Measurements from ENCODE around the gene PNRC1.

Gene PNRC1

DNA sequence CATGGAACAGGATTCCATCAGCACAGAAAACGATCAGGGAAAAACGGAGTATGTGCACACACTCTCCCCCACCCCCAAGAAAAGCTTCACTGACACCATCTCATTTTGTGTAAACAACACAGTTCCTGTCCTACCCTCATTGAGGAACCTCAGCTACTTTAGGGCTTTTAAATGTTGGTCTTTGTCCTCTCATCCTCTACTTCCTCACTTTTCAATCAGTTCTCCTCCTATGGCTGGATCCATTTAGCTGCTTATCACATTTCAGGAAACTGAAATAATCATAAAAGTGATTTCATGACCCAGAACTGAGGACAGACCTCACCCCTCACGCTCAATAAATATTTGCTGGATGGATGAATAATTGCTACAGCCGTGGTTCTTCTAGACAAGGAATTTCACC is 33.1 kb upstream of the PNRC1 start:
- Histone ChIP-seq H3K4me2 (ENCODE audit: low read length) (no peak overlapping the region), H3K36me3 (ENCODE audit: control insufficient read depth in 1 of 2, insufficient read depth in 2 of 2, low read length in 2 of 2) (no peaks in the 10 kb centered on the region), H3K4me1 (ENCODE audit: control insufficient read depth in 1 of 2, insufficient read depth in 2 of 2, low read length in 2 of 2) (no peaks in the 10 kb centered on the region), H3K4me3 (ENCODE audit: low read depth, low read length) (no peak overlapping the region), H4K8ac (ENCODE audit: low read depth, low read length) (no peak overlapping the region), H2AFZ (ENCODE audit: insufficient read depth, low read length, poor library complexity) (no peak overlapping the region), H3K4ac (ENCODE audit: low read depth, low read length) (no peak overlapping the region), H4K12ac (ENCODE audit: low read depth, low read length) (no peak overlapping the region), H2BK5ac (ENCODE audit: low read depth, low read length, poor library complexity) (no peak overlapping the region), H3K27ac (ENCODE audit: low read depth, low read length) (no peak overlapping the region), H3K18ac (ENCODE audit: low read length) (no peak overlapping the region), H2BK120ac (ENCODE audit: insufficient read depth, low read length, poor library complexity) (no peak overlapping the region), H3K9ac (ENCODE audit: low read length) (no peak overlapping the region), H3K27me3 (ENCODE audit: insufficient read depth, low read length) (no peaks in the 10 kb centered on the region), H3K79me1 (ENCODE audit: low read length) (no peaks in the 10 kb centered on the region), H3K9me3 (ENCODE audit: insufficient read depth, low read depth, low read length) (no peaks in the 10 kb centered on the region), H3K14ac (ENCODE audit: low read length) (no peak overlapping the region), H4K91ac (ENCODE audit: low read depth, low read length) (no peak overlapping the region), H2BK12ac (ENCODE audit: low read length) (no peak overlapping the region), H2AK5ac (ENCODE audit: low read length) (no peak overlapping the region), H3K23ac (ENCODE audit: low read length) (no peak overlapping the region), H3K79me2 (ENCODE audit: control insufficient read depth, insufficient read depth, low read length, poor library complexity) (no peaks in the 10 kb centered on the region)
- no CpG with 5 or more reads among the region's 4 CpGs for WGBS (ENCODE audit: extremely low coverage, insufficient coverage, insufficient read length)
- DNase-seq, result no peak

DNA sequence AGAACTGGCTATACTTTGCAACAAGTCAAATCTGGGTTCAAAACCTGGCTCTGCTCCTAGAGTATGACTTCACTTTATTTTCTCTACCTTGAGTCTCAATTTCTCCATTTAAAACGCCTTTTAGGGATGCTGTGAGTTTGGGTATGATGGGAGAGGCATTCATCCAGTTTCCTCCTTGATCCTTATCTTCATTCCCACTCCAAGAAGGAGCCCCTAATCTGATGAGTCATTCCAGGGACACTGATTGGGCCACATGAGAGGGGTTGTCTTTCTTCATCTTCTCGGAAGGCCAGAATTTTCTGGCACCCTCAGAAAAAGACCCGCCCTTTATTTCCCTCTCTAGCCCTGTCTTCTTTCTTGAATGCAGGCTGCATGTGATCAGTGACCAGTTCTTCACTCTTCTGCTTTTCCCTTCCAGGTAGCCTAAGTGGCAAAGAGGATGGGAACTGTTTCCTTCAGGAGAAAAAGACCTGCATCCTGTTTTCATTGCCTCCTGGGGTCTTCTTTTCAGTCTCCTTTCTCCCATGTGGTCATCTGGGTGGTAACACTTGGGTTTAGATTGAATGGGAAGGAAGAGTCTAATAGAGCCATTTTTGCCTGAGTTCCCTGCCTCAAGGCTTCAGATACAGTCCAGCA is 32.1 kb upstream of the PNRC1 start:
- Histone ChIP-seq H3K79me1 (ENCODE audit: low read length) (no peaks in the 10 kb centered on the region), H3K27ac (ENCODE audit: low read depth, low read length) (no peak overlapping the region), H2BK12ac (ENCODE audit: low read length) (no peak overlapping the region), H4K12ac (ENCODE audit: low read depth, low read length) (no peak overlapping the region), H2BK5ac (ENCODE audit: low read depth, low read length, poor library complexity) (no peak overlapping the region), H3K23ac (ENCODE audit: low read length) (no peak overlapping the region), H3K18ac (ENCODE audit: low read length) (no peak overlapping the region), H3K36me3 (ENCODE audit: control insufficient read depth in 1 of 2, insufficient read depth in 2 of 2, low read length in 2 of 2) (no peaks in the 10 kb centered on the region), H2BK120ac (ENCODE audit: insufficient read depth, low read length, poor library complexity) (no peak overlapping the region), H4K91ac (ENCODE audit: low read depth, low read length) (no peak overlapping the region), H3K4me2 (ENCODE audit: low read length) (no peak overlapping the region), H3K27me3 (ENCODE audit: insufficient read depth, low read length) (no peaks in the 10 kb centered on the region), H3K4me3 (ENCODE audit: low read depth, low read length) (no peak overlapping the region), H3K9me3 (ENCODE audit: insufficient read depth, low read depth, low read length) (no peaks in the 10 kb centered on the region), H3K4me1 (ENCODE audit: control insufficient read depth in 1 of 2, insufficient read depth in 2 of 2, low read length in 2 of 2) (no peaks in the 10 kb centered on the region), H3K14ac (ENCODE audit: low read length) (no peak overlapping the region), H2AK5ac (ENCODE audit: low read length) (no peak overlapping the region), H3K79me2 (ENCODE audit: control insufficient read depth, insufficient read depth, low read length, poor library complexity) (no peaks in the 10 kb centered on the region), H3K4ac (ENCODE audit: low read depth, low read length) (no peak overlapping the region), H4K8ac (ENCODE audit: low read depth, low read length) (no peak overlapping the region), H3K9ac (ENCODE audit: low read length) (no peak overlapping the region), H2AFZ (ENCODE audit: insufficient read depth, low read length, poor library complexity) (no peak overlapping the region)
- DNase-seq, result no peak
- no CpG with 5 or more reads among the region's 3 CpGs for WGBS (ENCODE audit: extremely low coverage, insufficient coverage, insufficient read length)

DNA sequence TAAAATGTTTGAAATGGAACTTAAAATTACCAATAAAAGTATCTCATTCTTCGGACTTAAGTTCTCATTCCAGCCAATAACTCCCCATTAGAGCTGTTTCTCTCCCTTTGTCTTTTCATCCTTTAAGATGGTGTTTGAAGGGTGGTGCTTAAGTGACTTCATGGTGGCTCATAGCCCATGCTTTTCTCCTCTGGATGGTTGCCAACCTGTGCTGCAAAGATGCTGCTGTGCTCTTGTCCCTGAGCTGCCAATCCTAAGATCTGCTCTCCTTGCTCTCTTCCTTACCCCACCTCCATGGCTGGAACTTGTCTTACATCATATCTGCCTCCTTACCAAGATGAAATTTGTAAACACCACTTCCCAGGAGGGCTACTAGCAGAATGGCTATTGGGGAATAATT is 31.6 kb upstream of the PNRC1 start:
- no peak overlapping the region for H4K8ac ChIP-seq (ENCODE audit: low read depth, low read length)
- H2BK5ac ChIP-seq (ENCODE audit: low read depth, low read length, poor library complexity), result no peak overlapping the region
- no peak overlapping the region for H3K18ac ChIP-seq (ENCODE audit: low read length)
- no peaks in the 10 kb centered on the region for H3K79me1 ChIP-seq (ENCODE audit: low read length)
- no peak overlapping the region for H3K14ac ChIP-seq (ENCODE audit: low read length)
- WGBS (ENCODE audit: extremely low coverage, insufficient coverage, insufficient read length), result no CpG with 5 or more reads among the region's 1 CpG
- no peaks in the 10 kb centered on the region for H3K9me3 ChIP-seq (ENCODE audit: insufficient read depth, low read depth, low read length)
- no peak overlapping the region for H3K9ac ChIP-seq (ENCODE audit: low read length)
- no peak for DNase-seq
- no peaks in the 10 kb centered on the region for H3K4me1 ChIP-seq (ENCODE audit: control insufficient read depth in 1 of 2, insufficient read depth in 2 of 2, low read length in 2 of 2)
- H3K36me3 ChIP-seq (ENCODE audit: control insufficient read depth in 1 of 2, insufficient read depth in 2 of 2, low read length in 2 of 2), result no peaks in the 10 kb centered on the region
- H3K23ac ChIP-seq (ENCODE audit: low read length), result no peak overlapping the region
- no peak overlapping the region for H2BK120ac ChIP-seq (ENCODE audit: insufficient read depth, low read length, poor library complexity)
- no peaks in the 10 kb centered on the region for H3K27me3 ChIP-seq (ENCODE audit: insufficient read depth, low read length)
- no peak overlapping the region for H3K27ac ChIP-seq (ENCODE audit: low read depth, low read length)
- no peak overlapping the region for H2AK5ac ChIP-seq (ENCODE audit: low read length)
- no peaks in the 10 kb centered on the region for H3K79me2 ChIP-seq (ENCODE audit: control insufficient read depth, insufficient read depth, low read length, poor library complexity)
- no peak overlapping the region for H4K91ac ChIP-seq (ENCODE audit: low read depth, low read length)
- no peak overlapping the region for H4K12ac ChIP-seq (ENCODE audit: low read depth, low read length)
- no peak overlapping the region for H3K4ac ChIP-seq (ENCODE audit: low read depth, low read length)
- no peak overlapping the region for H2AFZ ChIP-seq (ENCODE audit: insufficient read depth, low read length, poor library complexity)
- no peak overlapping the region for H2BK12ac ChIP-seq (ENCODE audit: low read length)
- H3K4me3 ChIP-seq (ENCODE audit: low read depth, low read length), result no peak overlapping the region
- H3K4me2 ChIP-seq (ENCODE audit: low read length), result no peak overlapping the region

DNA sequence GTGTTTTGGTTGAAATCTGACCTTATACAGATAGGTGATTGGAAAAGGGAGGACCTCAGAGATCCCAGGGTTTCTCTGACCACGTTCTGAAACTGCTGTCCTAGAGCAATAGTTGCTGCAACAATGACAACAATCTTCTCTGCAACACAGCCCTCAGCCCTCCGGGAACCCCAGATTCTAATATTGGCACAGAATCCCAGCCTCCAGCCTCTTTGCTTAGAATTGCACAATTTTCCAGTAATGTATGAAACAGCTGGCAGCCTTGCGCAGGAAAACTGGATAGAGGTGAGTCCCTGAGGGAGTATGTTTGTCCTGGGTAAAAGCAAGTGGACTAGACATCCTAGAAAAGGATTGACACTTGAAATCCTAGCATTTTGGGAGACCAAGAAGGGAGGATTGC is 30.4 kb upstream of the PNRC1 start:
- Histone ChIP-seq H3K14ac (ENCODE audit: low read length) (no peak overlapping the region), H3K4me3 (ENCODE audit: low read depth, low read length) (no peak overlapping the region), H3K4ac (ENCODE audit: low read depth, low read length) (no peak overlapping the region), H3K18ac (ENCODE audit: low read length) (no peak overlapping the region), H3K23ac (ENCODE audit: low read length) (no peak overlapping the region), H3K27me3 (ENCODE audit: insufficient read depth, low read length) (no peaks in the 10 kb centered on the region), H2AFZ (ENCODE audit: insufficient read depth, low read length, poor library complexity) (no peak overlapping the region), H3K9ac (ENCODE audit: low read length) (no peak overlapping the region), H3K4me1 (ENCODE audit: control insufficient read depth in 1 of 2, insufficient read depth in 2 of 2, low read length in 2 of 2) (no peaks in the 10 kb centered on the region), H2BK12ac (ENCODE audit: low read length) (no peak overlapping the region), H3K79me1 (ENCODE audit: low read length) (no peaks in the 10 kb centered on the region), H4K91ac (ENCODE audit: low read depth, low read length) (no peak overlapping the region), H2AK5ac (ENCODE audit: low read length) (no peak overlapping the region), H3K4me2 (ENCODE audit: low read length) (no peak overlapping the region), H4K12ac (ENCODE audit: low read depth, low read length) (no peak overlapping the region), H4K8ac (ENCODE audit: low read depth, low read length) (no peak overlapping the region), H3K36me3 (ENCODE audit: control insufficient read depth in 1 of 2, insufficient read depth in 2 of 2, low read length in 2 of 2) (no peaks in the 10 kb centered on the region), H3K79me2 (ENCODE audit: control insufficient read depth, insufficient read depth, low read length, poor library complexity) (no peaks in the 10 kb centered on the region), H2BK5ac (ENCODE audit: low read depth, low read length, poor library complexity) (no peak overlapping the region), H3K9me3 (ENCODE audit: insufficient read depth, low read depth, low read length) (no peaks in the 10 kb centered on the region), H3K27ac (ENCODE audit: low read depth, low read length) (no peak overlapping the region), H2BK120ac (ENCODE audit: insufficient read depth, low read length, poor library complexity) (no peak overlapping the region)
- peak; percentile 56 to 66 for DNase-seq
- no CpG with 5 or more reads among the region's 3 CpGs for whole genome bisulfite sequencing (ENCODE audit: extremely low coverage, insufficient coverage, insufficient read length)
